Right ventricle myocardium inferior (tissue), 1 donor: ENCODE data around the gene SBF2. TPM values are rescaled to one million over a fixed set of nuclear protein-coding genes. Genes with fewer than 3 reads are reported as not detected.
A peak's percentile ranks its signal among the peaks of the same experiment; 100 is the strongest.
"Not testable (repeated sequence)": the region's sequence is repeated elsewhere in the genome, so short reads cannot be mapped to it uniquely, and the experiment has no call there.

Experiments
- ATAC-seq: fragments of 200-7000 bp; cut with Tn5 transposase; one replicate; pipeline ENCODE4 v1.9.1; 2020; ENCODE audit warnings: mild to moderate bottlenecking, moderate library complexity
- DNase-seq: peaks from one replicate; pipeline ENCODE4 v3.0.0; 2021; ENCODE audit errors: missing footprints
- intact Hi-C: fragments of 100-400 bp; cut with DNase I; formaldehyde crosslinking; loops from one replicate; pipeline ENCODE4 v1.11.0; 2022
- total RNA-seq: library from RNA; stranded (reverse); fragmentation: NEBNext Ultra II Directional; extraction: Animal tissue kit (Norgen Biotek cat#: 25700); gene quantifications from one replicate; pipeline ENCODE4 v1.2.1, GENCODE V29; 2021
- donor health status: DM: no; HTN: yes; CAD: no; lungs with severe emphysema.

SBF2 gene
- total RNA-seq, 1 donor from 2014 or later: 16.7 TPM

DNA sequence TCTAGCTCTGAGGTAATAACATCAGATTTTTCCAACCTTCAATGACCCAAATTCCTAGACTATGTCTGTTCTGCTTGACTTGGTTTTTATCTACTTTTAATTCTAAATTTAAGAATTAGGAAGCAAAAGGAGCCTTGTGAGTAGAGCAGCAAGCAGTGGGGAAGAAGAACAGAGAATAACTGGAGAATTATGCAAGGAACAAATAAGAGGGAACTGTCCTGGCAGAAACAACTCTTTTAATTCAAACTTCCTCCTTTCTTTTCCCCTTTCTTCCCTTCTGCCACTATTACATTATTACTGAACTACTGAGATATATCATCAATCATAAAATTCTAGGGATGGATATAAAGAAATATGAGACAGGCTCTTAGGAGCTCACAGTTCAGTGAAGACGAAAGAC, 276.1 kb downstream of the SBF2 start:
- ATAC-seq: no peak

DNA sequence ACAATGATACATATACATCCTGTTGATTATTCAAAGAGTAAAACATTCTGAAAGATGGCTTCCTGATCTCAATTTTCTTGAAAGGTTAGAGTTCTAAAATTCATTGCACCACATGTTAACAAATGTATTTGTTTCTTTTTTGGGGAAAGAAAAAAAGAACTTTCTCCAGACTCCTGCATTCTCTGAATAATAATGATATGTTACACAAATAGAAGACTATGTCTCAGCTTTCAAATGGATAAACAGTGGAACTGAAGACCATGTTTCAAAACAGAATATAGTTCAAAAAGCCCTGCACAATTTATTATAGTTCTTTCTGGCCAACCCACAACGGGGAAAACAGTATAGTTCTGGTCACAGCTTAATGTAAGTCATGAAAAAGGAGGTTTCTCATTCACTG, 277.0 kb downstream of the SBF2 start:
- no peak for DNase-seq
- intact Hi-C loops: no loop called here
- no peak for ATAC-seq

More for the DNA sequence above, 276.1 kb downstream of the SBF2 start:
- intact Hi-C loops: no loop called here
- DNase-seq: no peak

DNA sequence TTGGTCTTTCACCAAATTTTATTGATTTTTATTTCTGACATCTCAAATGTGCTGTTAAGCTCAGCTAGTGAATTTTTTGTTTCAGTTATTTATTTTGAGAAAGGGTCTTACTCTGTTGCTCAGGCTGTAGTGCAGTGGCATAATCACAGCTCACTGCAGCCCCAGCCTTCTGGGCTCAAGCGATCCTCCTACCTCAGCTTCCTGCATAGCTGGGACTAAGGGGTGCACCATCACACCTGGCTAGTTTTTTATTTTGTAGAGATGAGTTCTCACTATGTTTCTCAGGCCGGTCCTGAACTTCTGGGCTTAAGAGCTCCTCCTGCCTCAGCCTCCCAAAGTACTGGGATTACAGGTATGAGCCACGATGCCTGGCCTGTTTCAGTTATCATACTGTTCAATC, 282.0 kb downstream of the SBF2 start:
- no peak for ATAC-seq
- no peak for DNase-seq
- intact Hi-C loops: no loop called here

DNA sequence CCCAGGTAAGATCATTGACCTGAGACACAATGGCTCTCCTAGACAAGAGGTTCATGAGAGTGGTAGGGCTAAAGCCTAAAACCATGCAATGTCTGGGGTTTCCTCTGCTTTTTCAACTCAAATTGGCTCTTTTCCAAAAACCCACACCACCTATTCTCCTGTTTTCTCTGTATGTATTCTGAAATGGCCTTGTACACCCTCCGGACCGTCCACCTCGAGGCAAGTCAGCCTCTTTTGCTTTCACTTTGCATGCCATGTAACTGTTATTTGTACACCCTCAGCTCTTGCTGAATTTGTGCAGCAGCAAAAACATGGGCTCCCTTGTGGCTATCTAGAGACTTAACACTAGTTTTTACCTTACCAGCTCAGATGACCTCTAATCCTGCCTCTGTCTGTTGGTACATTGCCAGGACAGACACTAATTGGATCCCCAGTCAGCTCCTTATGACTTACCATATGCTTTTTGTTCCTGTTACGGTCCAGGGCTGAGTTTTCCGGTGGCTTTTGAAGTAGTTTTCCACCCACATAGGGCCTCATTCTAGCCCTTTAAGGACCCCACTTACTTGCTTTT, 288.0 kb downstream of the SBF2 start:
- intact Hi-C loops: no loop called here
- no peak for ATAC-seq
- DNase-seq: no peak

DNA sequence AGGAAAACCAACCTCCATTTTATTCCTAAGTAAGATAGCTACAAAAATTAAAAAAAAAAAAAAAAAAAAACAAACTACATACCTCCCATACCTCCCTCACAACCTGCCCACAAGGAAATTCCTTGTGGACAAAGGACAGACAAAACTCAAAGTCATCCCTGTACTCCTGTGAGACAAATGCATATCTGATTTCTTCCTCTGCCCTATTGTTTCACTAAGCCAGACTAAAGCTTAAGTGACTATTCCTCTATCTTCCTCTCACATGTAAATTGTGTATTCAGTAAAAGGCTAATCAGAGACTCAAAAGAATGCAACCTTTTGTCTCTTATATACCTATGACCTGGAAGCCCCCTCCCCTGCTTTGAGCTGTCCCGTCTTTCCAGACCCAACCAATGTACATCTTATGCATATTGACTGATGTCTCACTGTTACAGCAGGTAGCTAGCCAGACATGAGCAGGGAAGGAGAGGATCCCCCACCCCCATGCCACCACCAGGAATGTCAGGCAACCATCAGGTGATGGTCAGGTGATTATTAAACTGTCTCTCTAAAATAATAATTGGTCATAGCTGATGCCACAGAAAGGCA, 289.4 kb downstream of the SBF2 start:
- intact Hi-C loops: no loop called here
- ATAC-seq (no peak), DNase-seq (no peak)

DNA sequence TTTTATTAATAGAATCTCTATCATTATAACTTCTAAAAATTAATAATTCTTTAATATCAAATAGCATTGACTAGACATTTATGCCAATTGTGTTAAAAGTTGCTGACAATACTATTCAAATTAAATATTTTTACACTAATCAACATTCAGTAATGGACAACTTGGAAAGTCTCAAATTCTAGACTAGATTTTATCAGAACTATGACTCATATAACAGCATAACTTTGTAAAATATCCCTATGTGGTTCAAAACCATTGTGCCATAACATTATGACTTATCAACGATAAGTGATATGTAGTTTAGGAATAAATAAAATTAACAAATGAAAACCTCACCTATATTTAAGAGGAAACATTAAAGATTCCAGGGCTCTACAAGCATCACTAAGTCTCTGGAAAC, 291.8 kb downstream of the SBF2 start:
- no peak for ATAC-seq
- intact Hi-C loops: no loop called here
- no peak for DNase-seq

DNA sequence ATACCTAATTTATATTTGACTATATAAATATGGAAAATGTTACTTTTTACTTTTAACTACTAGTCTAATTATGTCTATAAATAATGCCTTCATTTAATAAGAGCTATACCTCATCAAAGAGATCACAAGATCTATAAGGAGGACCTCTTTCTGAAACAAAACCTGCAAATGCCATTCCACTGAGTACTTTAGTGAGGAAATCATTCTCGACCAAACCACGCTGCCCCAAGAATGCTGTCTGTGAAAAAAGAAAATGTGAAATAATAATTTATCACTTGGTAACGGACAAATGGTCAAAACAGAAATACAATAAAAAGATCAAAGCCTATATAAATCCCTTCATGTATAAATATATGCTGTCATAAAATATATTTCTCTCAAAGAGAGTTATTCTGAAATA, 301.7 kb downstream of the SBF2 start:
- ATAC-seq (no peak), DNase-seq (no peak)
- intact Hi-C loops: no loop called here

DNA sequence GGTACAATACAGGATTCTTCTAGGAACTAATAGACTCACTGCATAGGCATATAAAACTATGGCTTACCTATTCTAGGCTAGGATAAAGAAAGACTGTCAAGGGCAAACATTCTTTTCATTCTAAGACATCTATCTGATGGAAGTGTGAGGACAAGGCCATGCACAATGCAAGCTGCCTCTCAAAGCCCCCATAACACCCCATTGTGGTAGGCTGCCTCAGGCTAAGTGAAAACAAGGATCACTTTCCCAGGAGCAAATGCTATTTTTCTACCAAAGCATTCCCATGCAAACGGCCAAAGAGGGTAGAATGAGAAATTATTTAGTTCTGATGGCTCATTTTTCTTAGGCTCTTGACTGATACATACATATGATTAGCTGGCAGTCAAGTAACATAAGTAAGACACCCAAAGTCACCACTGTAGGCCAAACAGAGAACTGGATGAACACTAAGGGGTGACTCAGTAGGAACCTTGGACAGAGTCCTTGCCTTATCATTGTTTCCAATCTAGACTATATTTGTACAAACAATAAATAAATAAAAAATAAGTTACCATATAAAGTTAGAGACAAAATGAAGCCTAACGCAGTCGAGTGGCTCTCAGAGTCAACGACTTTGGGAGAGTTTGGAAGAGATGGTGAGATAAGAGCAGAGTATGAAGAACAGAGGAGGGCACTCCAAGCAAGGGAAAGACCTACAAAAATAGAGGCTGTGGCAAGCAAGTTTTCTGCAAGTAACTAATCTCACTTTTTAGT, 303.6 kb downstream of the SBF2 start:
- ATAC-seq (no peak), DNase-seq (no peak)
- intact Hi-C loops: no loop called here

DNA sequence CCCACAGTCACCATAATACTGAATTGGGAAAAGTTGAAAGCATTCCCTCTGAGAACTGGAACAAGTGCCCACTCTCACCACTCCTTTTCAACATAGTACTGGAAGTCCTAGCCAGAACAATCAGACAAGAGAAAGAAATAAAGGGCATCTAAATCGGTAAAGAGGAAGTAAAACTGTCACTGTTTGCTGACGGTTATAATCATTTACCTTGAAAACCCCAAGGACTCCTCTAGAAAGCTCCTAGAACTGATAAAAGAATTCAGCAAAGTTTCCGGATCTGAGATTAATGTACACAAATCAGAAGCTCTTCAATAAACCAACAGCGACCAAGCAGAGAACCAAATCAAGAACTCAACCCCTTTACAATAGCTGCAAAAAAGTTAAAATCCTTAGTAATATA, 306.7 kb downstream of the SBF2 start:
- intact Hi-C loops, DNase-seq, ATAC-seq: not testable (repeated sequence)

DNA sequence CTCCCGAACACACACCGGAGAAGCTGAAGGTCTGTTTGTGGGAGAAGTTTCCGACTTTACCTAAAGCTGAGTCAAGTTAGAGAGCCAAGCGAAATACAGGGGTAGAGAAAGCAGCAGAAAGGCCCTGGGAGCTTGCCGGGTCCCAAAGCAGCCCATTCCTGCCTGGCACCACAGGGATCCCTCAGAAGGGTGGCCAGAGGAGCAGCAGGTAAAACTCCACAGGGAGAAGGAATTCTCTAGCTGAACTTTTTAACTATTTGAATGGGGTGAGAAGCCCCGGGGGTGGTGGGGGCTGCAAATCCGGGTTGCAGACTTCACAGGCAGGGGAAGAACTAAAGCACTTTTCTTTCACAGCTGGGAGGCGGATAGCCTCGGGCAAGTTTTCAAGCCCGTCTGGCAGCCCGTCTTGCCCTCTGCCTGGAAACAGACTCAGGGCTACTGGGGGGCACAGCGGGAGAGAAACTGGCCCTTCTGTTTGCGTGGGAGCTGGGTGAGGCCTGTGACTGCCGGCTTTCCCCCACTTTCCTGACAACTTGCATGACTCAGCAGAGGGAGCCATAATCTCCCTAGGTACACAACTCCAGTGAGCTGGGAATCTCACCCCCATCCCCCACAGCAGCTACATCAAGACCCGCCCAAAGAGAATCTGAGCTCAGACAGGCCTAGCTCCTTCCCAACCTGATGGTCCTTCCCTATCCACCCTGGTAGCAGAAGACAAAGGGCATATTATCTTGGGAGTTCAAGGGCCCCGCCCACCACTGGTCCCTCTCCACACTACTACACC, 311.0 kb downstream of the SBF2 start:
- intact Hi-C loops: no loop called here
- ATAC-seq (no peak), DNase-seq (no peak)

DNA sequence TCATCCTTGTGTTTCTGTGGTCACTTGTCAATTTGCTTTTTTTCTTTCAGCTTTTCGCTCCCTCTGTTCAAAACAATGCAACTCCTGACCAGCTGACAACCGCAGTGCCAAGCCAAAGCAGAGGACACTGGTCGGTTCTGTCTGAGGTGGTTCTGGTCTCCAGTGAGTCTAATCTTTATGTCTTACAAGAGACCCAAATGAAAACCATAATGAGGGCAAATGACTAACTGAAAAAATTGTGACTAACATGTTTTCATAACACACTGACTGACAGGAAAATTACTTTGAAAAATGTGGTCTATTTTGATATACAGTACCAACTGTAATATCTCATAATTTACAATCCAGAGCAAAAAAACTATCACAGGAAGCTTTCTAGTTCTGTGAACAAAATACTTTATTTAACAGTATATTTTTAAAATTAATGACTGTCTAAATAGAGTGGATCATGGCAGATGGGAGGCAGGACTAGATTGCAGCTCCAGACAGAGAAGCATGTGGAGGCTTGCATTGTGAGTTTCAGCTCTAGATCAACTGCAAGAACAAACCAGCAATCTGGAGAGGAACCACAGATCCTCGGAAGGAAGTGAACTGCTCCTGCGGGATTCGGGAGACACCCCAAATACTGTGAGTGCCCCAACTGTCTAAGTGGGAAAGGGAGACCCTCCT, 311.8 kb downstream of the SBF2 start:
- ATAC-seq: no peak
- DNase-seq: no peak
- intact Hi-C loops: no loop called here

DNA sequence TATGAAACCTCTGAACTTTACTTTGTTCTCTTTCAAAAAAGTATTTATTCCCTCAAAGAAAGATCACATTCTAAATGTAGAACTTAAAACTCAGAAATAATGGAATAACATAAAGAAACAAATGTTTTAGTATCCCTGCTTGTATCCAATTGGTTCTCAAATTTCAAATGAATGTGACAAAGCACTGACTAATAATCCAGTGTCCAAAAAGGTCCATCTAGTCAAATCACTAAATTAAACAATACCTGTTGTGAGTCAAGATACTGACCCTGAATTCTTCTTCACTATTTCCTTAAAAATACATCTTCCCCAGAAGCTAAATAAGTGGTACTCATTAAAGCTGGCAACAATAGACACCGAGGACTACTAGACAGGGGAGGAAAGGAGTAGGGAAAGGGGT, 313.1 kb downstream of the SBF2 start:
- ATAC-seq: no peak
- no peak for DNase-seq
- intact Hi-C loops: no loop called here

DNA sequence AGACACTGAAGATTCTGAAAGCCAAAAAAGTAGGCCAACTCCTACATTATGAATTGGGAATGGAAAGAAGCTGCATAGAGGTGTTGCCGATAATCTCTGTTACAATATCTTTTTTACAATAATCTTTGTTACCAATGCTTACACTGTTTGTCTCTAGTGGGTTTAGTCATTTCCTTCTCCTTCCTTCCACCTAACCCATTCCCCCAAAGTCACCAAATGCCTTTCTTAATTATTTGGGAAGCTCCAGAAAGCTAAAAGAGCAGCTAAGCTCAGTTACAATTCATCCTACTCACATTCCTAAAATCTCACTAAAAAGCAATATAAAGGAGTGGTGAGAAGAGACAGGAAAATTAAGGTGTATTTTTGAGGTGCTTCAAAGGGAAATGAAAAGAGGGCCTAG, 316.5 kb downstream of the SBF2 start:
- no peak for DNase-seq
- ATAC-seq: no peak
- intact Hi-C loops: loop anchor here (10.0 kb wide), 1 partner anchor 113 kb away; no protein-coding TSS in a partner anchor

DNA sequence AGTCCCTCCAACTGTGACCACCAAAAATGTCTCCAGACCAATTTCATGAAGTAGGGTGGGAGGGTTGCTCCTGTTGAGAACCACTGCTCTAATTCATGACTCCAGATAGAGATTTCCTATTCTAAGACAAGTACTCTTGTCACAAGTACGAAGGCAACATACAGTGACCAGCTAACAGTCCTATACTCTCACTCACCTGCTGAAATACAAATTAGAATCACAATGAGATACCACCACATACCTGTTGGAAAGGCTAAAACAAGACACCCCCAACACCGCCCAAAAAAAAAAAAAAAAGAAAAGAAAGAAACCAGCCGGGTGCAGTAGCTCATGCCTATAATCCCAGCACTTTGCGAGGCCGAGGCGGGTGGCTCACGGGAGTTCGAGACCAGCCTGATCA, 319.6 kb downstream of the SBF2 start:
- DNase-seq (no peak), ATAC-seq (no peak)
- intact Hi-C loops: loop anchor here (5.0 to 10.0 kb wide), 5 partner anchors 110 to 768 kb away; partner anchors contain the start of gene ADM

DNA sequence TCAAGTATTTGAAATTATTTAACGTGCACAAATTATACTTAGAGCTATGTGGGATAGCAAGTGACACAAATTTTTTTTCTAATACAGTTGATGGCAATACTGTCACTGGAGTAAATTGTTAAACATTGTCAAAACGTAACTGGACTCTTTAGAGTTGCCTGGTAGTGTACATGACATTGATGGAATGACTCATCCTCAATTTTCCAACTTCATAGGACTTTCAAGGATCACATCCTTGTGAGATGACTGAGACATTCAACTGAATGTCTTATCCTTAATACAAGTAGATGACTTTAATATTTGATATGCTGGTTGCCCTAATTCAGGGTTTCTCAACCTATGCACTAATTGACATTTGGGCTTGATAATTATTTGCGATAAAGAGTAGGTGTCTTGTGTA, 320.1 kb downstream of the SBF2 start:
- ATAC-seq (no peak), DNase-seq (no peak)
- intact Hi-C loops: loop anchor here (1.0 to 10.0 kb wide), 6 partner anchors 109 to 768 kb away; partner anchors contain the start of gene ADM

DNA sequence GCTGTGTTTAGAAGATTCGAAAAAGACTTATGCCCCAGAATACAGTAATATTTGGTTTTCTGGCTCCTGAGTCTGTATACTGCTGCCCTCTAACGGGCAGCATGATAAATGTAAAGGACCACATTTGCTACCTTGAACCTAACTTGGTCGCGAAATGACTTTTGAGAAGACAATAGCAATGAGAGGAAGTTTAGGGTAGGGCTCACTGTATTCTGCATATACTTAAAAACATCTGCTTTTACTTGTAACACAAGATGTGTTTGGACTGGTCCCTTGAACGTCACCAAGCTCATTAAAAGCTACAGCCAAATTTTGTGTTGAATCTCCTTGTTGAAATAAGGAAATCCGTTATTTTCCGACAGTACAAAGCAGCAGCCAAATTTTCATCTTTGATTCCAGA, 321.0 kb downstream of the SBF2 start:
- DNase-seq: no peak
- intact Hi-C loops: loop anchor here (1.0 to 10.0 kb wide), 6 partner anchors 108 to 769 kb away; partner anchors contain the start of gene ADM
- ATAC-seq: peak; percentile 80

DNA sequence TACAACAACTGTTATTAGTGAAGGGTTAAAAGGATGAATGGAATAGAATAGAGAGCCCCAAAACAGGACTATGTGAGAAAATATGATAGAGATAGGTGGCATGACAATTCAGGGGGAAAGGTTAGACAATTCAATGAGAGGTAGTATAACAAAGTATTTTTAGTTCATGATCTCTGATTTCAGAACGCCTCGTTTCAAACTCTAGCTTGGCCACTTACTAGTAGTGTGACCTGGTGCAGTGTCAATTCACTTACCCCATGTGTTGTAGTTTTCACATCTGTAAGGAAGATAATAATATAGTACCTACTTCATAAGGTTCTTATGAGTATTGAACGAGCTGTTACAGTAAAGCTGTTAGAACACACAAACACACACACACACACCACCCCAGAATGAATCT, 322.1 kb downstream of the SBF2 start:
- intact Hi-C loops: loop anchor here (5.0 to 10.0 kb wide), 5 partner anchors 107 to 770 kb away; partner anchors contain the start of gene ADM
- peak; percentile 44 for ATAC-seq
- no peak for DNase-seq

DNA sequence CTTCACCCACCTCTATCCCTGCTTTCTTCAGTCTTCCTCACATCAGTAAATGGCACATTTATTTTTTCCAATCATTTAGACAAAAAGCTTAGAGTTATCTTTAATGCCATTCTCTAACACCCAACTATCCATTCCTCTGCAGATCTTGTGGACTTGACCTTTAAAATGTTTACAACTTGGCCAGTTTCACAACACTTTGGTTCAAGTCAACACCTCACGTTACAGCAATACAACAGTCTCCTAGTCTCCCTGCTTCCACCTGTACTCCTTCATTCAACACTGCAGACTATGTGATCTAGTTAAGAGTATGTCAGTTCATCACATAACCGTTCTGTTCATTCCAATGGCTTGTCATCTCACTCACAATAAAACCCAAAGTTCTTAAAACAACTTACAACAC, 325.0 kb downstream of the SBF2 start:
- DNase-seq (no peak), ATAC-seq (no peak)
- intact Hi-C loops: no loop called here

DNA sequence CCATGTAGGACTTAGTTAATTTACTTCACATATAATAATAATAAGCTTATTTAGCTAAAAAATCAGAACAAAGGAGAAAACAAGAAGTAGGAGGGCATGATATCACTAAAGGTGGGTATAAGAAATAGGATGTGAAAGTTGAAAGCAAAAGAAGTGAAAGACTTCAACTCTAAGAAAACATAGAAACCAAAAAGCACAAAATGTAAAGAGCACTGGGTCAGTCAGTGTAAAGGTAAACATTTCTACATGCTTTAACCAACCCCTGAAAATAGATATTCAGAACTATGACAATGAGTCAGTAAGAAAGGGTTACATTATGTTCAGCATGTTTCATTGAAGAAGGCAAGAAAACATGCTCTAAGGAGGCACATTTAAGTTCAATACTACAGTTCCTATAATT, 331.3 kb downstream of the SBF2 start:
- ATAC-seq (no peak), DNase-seq (no peak)
- intact Hi-C loops: no loop called here
